HFF-Myc (cell line): ENCODE data around the gene SNX30.

ENCODE experiments used
- DNase-seq: peaks from one replicate; pipeline ENCODE4 v3.0.0-alpha.2; 2011; ENCODE audit warnings: low read depth; ENCODE audit errors: extremely low read depth
- H3K4me3 ChIP-seq: replicated peaks from 2 replicates; pipeline ENCODE4 v1.5.1; 2011; ENCODE audit warnings: low read depth, mild to moderate bottlenecking, control low read depth, low read length
- TF ChIP-seq, protein P1 (sequence below): IDR thresholded peaks from 2 replicates; pipeline ENCODE4 v1.5.1; 2012; ENCODE audit warnings: mild to moderate bottlenecking, low read depth, low read length, control low read depth; ENCODE audit errors: missing control alignments

The SNX30 gene

GRCh38 chr9:112795921-112796320, 45.4 kb downstream of the SNX30 start:
- DNase-seq, result no peak
- TF ChIP-seq, protein P1, sequence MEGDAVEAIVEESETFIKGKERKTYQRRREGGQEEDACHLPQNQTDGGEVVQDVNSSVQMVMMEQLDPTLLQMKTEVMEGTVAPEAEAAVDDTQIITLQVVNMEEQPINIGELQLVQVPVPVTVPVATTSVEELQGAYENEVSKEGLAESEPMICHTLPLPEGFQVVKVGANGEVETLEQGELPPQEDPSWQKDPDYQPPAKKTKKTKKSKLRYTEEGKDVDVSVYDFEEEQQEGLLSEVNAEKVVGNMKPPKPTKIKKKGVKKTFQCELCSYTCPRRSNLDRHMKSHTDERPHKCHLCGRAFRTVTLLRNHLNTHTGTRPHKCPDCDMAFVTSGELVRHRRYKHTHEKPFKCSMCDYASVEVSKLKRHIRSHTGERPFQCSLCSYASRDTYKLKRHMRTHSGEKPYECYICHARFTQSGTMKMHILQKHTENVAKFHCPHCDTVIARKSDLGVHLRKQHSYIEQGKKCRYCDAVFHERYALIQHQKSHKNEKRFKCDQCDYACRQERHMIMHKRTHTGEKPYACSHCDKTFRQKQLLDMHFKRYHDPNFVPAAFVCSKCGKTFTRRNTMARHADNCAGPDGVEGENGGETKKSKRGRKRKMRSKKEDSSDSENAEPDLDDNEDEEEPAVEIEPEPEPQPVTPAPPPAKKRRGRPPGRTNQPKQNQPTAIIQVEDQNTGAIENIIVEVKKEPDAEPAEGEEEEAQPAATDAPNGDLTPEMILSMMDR, result no peak
- no peak overlapping the region for H3K4me3 ChIP-seq

DNA sequence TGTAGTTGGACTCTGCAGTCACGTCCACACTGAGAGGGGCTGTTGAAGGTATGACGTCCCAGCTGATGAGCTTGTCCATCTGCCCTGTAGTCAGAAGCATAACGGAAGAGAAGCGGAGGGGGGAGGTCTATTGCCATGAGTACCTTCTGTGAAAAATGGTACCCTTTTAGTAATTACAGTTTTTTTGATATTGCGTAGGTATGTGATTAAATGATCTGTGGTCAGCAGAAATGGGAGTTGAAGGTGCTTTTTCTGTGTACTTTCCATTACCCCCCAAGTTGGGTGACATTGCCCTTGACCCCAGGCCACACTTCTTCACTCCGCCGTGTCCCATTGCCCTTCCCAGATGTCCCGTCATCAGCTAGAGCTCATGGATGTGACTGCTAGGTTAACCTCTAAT, 45.9 kb downstream of the SNX30 start:
- DNase-seq, result no peak
- no peak overlapping the region for H3K4me3 ChIP-seq
- TF ChIP-seq, protein P1, result no peak

- DNase-seq, result no peak
- H3K4me3 ChIP-seq, result no peak overlapping the region
- TF ChIP-seq, protein P1, result no peak
Observed at GRCh38 chr9:112809351-112809848, 58.8 kb downstream of the SNX30 start.

- TF ChIP-seq, protein P1, result no peak
- no peak for DNase-seq
- H3K4me3 ChIP-seq, result no peak overlapping the region
Observed at GRCh38 chr9:112809906-112810305, 59.3 kb downstream of the SNX30 start.

GRCh38 chr9:112810696-112811490, 60.3 kb downstream of the SNX30 start:
- DNase-seq, result no peak
- TF ChIP-seq, protein P1, result no peak
- no peak overlapping the region for H3K4me3 ChIP-seq

DNA sequence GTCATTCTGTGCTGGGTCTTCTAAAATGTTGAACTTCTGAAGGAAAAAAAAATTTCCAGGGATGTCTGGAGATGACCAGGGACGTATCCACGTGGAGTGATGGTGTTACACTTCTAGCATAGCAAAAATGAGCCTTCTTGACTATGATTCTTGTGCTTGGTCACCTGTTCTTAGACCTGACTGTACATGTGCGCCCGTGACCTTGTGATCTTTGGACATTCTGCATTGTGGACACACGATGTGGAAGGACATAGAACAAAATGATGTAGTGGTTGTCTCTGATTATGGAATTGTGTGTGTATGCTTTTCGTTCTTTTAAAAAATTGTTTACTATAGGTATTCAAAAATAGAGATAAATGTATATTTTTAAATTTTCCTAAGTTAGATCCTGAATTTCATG, 61.0 kb downstream of the SNX30 start:
- TF ChIP-seq, protein P1, result no peak
- DNase-seq, result no peak
- H3K4me3 ChIP-seq, result no peak overlapping the region
